Myocyte (in vitro differentiated cells): ENCODE measurements around the gene TP63. TPM values are rescaled to one million over a fixed set of nuclear protein-coding genes. Genes with fewer than 3 reads are reported as not detected.
A peak's percentile ranks its signal among the peaks of the same experiment; 100 is the strongest.

Experiments used
- DNase-seq: peaks from one replicate; pipeline ENCODE4 v3.0.0-alpha.2; 2012; ENCODE audit warnings: low read depth
- total RNA-seq: library from RNA; depleted of rRNA; stranded (reverse); fragments of >200 nt; gene quantifications from 2 replicates; pipeline ENCODE4 v1.2.3, GENCODE V29; 2014

Gene TP63
- total RNA-seq, 1 donor from 2014 or later, result 2.5 TPM

GRCh38 chr3:189683546-189684255, 52.5 kb downstream of the TP63 start:
- peak; percentile 22 for DNase-seq

- DNase-seq, result no peak
Measured at GRCh38 chr3:189684317-189684716, 53.1 kb downstream of the TP63 start.

- DNase-seq, result no peak
Measured at GRCh38 chr3:189685291-189685690, 54.1 kb downstream of the TP63 start.

GRCh38 chr3:189685860-189686259, 54.7 kb downstream of the TP63 start:
- peak; percentile 33 for DNase-seq

GRCh38 chr3:189687475-189687874, 56.3 kb downstream of the TP63 start:
- DNase-seq, result no peak

GRCh38 chr3:189688262-189688661, 57.1 kb downstream of the TP63 start:
- no peak for DNase-seq

- DNase-seq, result no peak
Measured at GRCh38 chr3:189689625-189690024, 58.4 kb downstream of the TP63 start.

GRCh38 chr3:189690237-189690636, 59.0 kb downstream of the TP63 start:
- DNase-seq, result peak; percentile 50

GRCh38 chr3:189690672-189691071, 59.5 kb downstream of the TP63 start:
- DNase-seq, result no peak

GRCh38 chr3:189695400-189695799, 64.2 kb downstream of the TP63 start:
- no peak for DNase-seq

GRCh38 chr3:189698811-189699210, 67.6 kb downstream of the TP63 start:
- no peak for DNase-seq

- DNase-seq, result no peak
Measured at GRCh38 chr3:189699885-189700284, 68.7 kb downstream of the TP63 start.

- no peak for DNase-seq
Measured at GRCh38 chr3:189702066-189702646, 71.0 kb downstream of the TP63 start.

GRCh38 chr3:189703865-189704264, 72.7 kb downstream of the TP63 start:
- DNase-seq, result no peak

- DNase-seq, result peak; percentile 75
Measured at GRCh38 chr3:189708375-189708774, 77.2 kb downstream of the TP63 start.

- peak; percentile 90 for DNase-seq
Measured at GRCh38 chr3:189710620-189711402, 79.6 kb downstream of the TP63 start.

- DNase-seq, result peak; percentile 20
Measured at GRCh38 chr3:189712906-189713483, 81.8 kb downstream of the TP63 start.

- peak; percentile 43 for DNase-seq
Measured at GRCh38 chr3:189714991-189715961, 84.1 kb downstream of the TP63 start.

- no peak for DNase-seq
Measured at GRCh38 chr3:189718215-189718614, 87.0 kb downstream of the TP63 start.

GRCh38 chr3:189720736-189721417, 89.7 kb downstream of the TP63 start:
- DNase-seq, result peak; percentile 23
